Amniotic stem cell (primary cell): ENCODE data around the gene RTN4R.

ENCODE experiments used
- DNase-seq: peaks from one replicate; lab custom pipeline; 2025; lab: John Stamatoyannopoulos, UW

RTN4R gene

GRCh38 chr22:20214853-20215252 is 53.3 kb downstream of the RTN4R start:
- no peak for DNase-seq

GRCh38 chr22:20213833-20214708 is 54.0 kb downstream of the RTN4R start:
- no peak for DNase-seq

DNA sequence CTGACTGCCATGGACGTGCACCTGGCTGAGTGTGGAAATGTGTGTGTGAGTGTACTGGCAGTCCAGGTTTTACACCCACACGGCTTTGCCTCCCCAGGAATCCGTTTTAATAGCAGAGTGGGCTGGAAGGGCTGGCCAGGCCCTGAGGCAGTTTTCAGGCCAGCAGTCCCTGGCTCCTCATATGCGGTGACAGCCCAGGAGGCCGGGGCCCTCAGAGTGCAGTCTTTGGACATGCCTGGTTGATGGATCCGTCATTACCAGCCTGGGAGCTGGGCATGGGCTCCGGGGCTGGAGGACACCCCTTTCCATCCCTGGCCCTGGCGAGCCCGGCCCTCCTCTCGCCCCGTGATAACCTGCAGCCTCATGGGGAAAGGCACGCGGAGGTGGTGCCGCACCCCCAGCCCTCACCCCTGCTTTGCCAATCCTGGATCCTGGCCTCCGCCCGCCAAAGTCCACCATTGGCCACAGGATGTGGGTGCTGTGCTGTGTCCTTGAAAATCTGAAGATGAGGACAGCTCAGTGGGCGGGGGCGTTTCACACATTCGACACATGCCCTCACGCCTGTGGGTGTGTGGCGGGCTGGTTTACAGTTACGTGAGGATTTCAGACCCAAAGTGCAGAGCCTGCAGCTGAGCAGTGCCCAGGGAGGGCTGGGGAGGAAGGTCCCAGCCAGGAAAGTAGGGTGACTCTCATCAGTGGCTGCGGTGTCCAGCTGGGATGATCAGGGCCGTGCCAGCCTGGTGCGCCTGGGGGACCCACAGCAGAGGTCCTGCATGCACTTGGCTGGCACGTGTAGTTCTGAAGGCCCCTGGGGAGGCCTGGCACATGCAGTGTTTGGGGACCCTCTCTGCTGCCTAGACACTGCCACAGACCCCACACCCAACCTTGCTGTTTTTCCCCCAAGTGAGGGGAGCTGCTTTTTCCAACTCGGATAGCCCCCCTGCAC is 55.1 kb downstream of the RTN4R start:
- DNase-seq: no peak

- no peak for DNase-seq
Observed at GRCh38 chr22:20211997-20212753, 55.9 kb downstream of the RTN4R start.

DNA sequence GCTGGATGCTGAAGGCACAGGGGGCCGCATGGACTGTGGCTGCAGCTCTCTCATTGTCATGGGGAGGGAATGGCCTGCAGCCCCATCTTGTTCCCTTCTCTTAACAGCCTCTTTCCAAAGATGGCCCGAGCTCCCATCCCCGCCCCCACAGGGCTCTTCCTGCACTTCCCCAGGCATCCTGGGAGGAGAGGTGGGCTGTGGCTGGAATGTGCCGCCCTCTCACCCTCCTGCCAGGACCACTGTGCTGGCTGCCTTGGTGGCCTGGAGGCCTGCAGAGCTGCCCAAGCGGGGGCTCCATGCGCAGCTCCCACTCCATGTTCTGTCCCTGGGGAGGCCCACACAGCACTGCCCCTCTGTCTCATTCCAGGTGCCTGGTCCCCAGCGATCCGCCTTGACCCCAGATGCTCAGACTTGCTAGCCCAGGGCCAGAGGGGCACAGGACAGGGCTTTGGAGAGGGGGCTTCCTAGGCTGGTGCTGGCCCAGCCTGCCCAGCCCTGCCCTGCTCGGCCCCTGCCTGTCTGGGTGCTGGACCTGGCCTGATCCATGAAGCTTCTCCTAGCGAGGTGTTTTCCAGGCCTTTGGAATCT is 56.6 kb downstream of the RTN4R start:
- DNase-seq: no peak

- DNase-seq: no peak
Observed at GRCh38 chr22:20210473-20211059, 57.6 kb downstream of the RTN4R start.

DNA sequence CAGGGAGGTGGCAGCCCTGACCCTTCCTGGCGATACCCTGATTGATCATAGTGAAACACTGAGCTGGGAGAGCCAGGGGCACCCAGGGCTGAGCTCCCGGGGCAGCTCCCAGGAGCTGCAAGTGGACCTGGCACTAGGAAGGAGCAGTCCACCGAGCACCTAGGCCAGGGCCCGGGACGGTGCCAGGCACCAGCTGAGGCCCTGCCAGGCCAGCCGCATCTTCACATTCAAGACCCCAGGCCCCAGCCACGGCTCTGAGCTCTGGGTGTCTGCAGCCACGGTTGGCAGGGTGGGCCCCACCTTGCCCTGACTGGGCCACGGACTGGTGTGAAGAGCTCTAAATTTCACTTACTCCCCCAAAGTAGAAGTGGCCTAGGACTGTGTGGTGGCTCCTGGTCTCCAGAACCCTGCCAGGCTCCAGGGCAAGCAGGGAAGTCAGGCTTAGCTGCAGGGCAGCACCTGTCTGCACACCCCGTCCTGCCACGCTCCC is 58.3 kb downstream of the RTN4R start:
- no peak for DNase-seq

DNA sequence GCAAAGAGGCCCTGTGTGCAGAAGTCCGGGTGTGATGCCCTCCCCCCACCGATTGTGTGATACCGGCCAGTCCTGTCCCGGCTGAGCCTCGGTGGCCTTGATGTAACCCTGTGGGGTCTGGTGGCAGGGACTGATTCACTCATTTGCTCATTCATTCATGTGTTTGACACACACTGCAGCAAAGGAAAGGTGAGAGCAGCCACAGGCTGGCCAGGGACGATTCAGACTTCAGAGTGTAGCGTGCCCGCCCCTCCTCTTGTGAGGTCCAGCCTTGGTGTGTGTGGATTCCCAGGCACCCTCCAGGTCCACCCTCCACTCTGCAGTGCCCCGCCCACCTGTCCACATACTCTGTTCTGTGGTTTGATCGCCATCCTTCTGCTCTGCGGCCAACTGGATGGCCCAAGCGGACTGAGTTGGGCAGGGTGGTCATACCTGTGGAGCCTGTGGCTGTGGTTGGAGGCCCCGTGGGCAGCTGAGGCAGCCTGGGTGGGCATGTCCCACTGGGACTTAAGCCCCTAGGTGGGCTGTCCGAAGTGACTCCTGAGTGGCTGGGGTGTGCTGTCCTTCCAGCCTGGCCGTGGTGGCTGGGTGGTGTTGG is 59.3 kb downstream of the RTN4R start:
- no peak for DNase-seq

GRCh38 chr22:20207277-20208025 is 60.7 kb downstream of the RTN4R start:
- DNase-seq: no peak

DNA sequence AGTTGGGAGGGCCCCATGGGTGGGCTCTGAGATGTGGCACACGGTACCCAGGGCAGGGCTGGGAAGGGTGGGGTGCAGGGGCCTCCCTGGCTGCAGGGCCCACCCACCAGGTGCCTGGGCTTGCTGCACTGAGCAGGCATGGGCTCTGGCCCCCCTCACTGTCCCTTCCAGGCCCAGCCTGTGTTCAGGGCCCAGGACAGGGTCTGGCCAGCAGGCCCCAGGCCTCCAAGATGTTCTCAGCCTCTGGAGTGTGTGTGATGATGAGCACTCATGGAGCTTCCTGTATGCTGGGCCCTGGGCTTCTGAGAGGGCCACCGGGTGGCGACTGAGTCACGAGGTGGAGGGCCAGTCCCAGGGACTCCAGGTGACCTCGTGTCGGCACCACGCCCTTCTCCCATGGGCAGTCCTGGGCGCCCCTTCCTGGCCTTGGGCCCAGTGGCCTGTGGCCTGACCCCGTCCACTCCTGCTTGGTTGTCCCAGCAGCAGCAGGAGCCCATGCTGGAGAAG is 61.4 kb downstream of the RTN4R start:
- DNase-seq: no peak

DNA sequence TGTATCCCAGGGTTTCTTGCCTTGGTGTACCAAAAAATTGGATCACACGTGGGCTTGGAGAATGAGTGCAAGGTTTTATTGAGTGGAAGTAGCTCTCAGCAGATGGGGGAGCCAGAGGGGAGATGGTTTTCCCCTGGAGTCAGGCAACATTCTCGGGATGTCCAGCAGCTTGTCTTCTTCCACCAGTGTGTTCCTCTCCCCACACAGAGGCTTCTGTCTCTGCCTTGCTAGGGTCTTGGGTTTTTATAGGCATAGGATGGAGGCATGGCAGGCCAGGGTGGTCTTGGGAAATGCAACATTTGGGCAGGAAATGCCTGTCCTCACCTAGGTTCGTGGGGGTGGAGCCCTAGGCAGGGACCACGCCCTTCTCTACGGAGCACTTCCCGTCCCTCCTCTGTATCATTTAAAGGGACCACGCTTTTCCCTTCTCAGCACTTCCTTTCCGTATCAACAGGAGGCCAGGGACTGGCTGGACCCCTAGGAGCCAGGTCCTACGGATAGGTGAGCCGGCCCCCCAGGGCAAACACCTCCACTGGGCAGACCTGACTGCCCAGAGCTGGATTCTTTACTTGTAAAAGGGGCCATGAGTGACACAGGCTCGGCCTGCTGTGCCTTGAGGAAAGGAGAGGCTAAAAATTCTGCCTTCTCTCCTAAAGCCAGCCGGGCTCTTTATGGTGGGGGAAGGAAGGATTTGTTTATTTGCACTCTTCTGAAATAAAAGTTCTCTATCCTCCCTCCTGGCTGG is 62.0 kb downstream of the RTN4R start:
- DNase-seq: no peak

- DNase-seq: no peak
Observed at GRCh38 chr22:20205464-20205963, 62.6 kb downstream of the RTN4R start.

GRCh38 chr22:20204806-20205205 is 63.3 kb downstream of the RTN4R start:
- DNase-seq: no peak

- no peak for DNase-seq
Observed at GRCh38 chr22:20204311-20204710, 63.8 kb downstream of the RTN4R start.

DNA sequence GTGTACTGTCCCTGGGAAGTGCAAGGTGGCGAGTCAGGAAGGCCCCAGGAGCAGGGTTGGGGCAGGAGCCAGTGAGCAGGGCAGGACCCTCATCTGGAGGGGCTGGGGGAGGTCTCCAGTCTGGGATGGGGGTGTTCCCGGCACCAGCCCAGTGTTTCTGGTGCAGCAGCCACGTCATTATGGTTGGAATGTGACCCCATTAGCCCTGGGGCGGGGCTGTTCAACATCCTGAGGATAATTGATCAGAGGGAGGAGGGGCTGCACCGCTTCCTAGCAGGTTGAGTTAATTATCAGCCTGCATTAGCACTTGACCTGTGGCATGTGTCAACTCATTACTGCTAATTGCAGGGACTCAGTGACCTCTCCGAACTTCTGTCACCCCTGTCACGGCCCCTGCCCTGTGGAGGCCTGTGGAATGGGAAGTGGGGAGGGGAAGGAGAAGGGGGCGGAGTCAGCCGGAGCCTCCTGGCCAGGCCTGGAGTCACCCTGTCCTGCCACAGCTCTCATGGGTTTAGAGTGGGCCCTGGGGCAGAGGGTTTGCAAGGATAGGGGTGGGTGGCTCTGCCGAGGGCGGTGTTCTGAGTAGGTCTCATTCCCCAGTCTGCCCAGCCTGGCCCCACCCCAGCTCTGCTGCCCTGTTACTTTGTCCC is 64.4 kb downstream of the RTN4R start:
- no peak for DNase-seq

DNA sequence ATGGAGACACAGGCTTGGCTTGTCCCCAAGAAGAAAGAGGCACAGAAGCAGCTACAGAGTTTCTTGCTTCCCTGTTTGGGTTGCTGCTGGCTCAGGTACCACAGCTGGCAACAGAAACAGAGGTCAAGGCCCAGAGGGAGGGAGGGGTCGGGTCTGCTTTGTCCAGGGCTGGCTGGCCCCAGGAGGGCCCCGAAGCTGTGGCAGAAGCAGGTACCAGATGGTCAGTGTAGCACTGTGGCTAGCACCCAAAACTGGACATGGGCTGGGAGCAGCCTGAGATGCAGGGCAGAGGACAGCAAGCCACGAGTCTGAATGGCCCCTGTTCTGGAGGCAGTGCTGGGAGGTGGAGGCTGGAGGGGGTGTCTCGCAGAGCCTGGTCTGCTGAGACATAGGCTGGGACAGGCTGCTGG is 65.0 kb downstream of the RTN4R start:
- no peak for DNase-seq

DNA sequence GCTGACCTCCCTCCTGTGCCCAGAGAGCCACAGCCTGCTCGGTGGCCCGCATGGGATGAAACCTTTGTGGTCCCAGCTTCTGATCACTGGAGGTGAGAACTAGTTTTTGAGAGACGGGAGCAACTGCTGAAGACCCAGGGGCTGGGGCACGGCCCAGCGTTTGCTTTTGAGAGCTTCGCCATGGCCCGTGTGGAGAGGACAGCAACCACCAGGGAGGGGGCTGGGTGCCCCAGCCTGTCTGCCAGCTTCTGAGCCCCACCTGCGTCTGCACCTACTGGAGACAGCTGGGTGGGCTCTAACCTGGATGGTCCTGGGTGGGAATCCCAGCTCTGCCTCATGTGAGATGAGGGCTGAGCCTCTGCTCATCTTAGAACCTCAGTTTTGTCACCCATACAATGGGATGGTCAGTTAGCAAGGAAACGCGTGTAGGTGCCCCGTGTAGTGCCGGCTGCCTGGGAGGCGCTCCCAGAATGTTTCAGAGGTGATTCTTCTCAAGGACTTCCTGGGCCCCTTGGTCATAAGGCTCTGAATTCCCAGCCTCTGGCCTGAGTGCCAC is 66.2 kb downstream of the RTN4R start:
- DNase-seq: no peak

DNA sequence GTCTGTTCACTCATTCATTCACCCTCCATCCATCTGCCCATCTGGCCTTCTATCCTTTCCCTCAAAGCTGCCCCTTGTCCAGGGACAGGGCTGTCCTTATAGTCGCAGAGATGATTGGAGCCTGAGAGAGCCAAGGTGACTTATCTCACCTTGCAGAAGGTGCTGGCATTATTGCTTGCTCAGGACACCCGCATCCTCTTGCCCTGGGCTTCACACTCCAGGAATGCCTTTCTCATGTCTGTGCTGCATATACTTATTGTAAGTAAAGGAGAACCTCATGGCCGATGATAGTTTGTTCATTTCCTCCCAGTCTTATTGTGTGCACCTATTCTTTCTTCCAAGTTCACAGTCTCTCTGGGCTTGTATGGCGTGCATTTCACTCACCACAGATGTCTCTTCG is 68.2 kb downstream of the RTN4R start:
- no peak for DNase-seq
